Prostate gland (tissue), 2 donors: ENCODE data around the gene SAAL1.

Source experiments
- POLR2A ChIP-seq: fragments of 450-650 bp; IDR thresholded peaks from one replicate; pipeline ENCODE4 v1.6.1; 2016; ENCODE audit warnings: antibody characterized with exemption, mild to moderate bottlenecking
- TF ChIP-seq, protein P1 (sequence below), 4 experiments: fragments of 200-600 bp in 2 of 4; fragments of 450-650 bp in 2 of 4; sonication (generic) in 2 of 4; IDR thresholded peaks; 1 replicate in 3 of 4; 2 replicates in 1 of 4; pipeline ENCODE4 v1.5.1; 2016 to 2019; ENCODE audit warnings: antibody characterized with exemption in 4 of 4, mild to moderate bottlenecking in 2 of 4, moderate library complexity in 2 of 4

DNA sequence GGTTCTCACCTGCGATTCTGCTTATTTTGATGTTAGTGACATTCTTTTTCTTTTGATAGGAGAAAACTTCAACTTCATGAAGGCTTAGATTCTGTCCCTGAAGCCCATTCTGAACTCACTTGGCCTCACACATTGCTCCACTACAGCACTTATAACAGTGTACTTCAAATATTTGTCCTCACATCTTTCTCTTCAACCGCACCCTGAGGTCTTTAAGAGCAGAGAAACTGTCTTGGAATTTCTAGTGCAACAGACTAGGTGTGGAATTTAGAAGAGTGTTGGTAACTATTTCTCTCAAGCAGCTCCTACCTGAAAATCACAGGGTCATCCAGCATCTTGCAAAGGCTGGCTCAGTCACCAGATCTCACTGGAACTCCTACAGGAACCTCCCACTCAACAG, 34.3 kb upstream of the SAAL1 start:
- TF ChIP-seq, protein P1, sequence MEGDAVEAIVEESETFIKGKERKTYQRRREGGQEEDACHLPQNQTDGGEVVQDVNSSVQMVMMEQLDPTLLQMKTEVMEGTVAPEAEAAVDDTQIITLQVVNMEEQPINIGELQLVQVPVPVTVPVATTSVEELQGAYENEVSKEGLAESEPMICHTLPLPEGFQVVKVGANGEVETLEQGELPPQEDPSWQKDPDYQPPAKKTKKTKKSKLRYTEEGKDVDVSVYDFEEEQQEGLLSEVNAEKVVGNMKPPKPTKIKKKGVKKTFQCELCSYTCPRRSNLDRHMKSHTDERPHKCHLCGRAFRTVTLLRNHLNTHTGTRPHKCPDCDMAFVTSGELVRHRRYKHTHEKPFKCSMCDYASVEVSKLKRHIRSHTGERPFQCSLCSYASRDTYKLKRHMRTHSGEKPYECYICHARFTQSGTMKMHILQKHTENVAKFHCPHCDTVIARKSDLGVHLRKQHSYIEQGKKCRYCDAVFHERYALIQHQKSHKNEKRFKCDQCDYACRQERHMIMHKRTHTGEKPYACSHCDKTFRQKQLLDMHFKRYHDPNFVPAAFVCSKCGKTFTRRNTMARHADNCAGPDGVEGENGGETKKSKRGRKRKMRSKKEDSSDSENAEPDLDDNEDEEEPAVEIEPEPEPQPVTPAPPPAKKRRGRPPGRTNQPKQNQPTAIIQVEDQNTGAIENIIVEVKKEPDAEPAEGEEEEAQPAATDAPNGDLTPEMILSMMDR (IDR thresholded peaks at IDR 0.05): no peak
- TF ChIP-seq POLR2A: no peak
